Cardiac fibroblast (primary cell): ENCODE data around the gene UBE2V1.

Source experiments
- DNase-seq, 2 donors: peaks; one replicate each; pipeline versions ENCODE4 v3.0.0 to v3.0.0-alpha.2; 2010; ENCODE audit warnings: low read depth in 2 of 2
- H3K4me3 ChIP-seq, 2 donors: replicated peaks in 1 of 2; 1 replicate in 1 of 2; 2 replicates in 1 of 2; pipeline ENCODE4 v1.5.1; 2011; ENCODE audit warnings: low read depth in 2 of 2, low read length in 2 of 2, mild to moderate bottlenecking in 2 of 2, moderate library complexity in 1 of 2
- TF ChIP-seq, protein P1 (sequence below): IDR thresholded peaks from one replicate; pipeline ENCODE4 v1.5.1; 2011; ENCODE audit warnings: low read depth, mild to moderate bottlenecking, low read length, inconsistent platforms

The UBE2V1 gene

DNA sequence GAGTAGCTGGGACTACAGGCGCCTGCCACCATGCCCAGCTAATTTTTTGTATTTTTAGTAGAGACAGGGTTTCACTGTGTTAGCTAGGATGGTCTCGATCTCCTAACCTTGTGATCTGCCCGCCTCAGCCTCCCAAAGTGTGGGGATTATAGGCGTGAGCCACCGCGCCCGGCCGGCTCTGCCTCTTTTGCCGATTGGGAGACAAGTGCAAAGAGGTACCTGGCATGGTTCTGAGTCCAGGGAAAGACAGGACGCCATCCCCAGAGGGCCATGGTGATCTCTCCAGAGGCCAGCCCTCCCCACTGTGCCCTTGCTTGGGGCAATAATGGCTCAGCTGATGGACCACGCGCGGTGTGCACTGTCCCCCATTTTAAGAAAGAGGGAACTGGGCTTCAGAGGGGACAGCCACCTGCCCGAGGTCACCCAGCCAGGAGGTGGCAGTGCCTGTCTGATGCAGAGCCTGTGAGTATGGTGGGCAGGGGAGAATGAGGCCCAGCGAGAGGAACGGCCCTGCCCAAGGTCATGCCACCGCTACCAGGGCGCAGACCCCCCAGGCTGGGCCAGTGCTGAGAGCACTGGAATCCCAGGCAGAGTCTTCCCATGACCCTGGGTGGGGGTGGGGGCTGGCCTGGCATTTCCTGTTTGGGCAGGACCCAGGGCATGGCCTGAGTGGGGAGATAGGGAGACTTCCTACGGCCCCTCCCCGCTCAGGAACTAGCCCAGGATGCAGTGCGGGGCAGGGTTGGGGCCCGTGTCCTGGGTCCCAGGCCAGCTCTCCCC, 69.2 kb downstream of the UBE2V1 start:
- no peak overlapping the region for H3K4me3 ChIP-seq
- DNase-seq = peak in 1 of 2 donors; percentile 32
- TF ChIP-seq, protein P1, sequence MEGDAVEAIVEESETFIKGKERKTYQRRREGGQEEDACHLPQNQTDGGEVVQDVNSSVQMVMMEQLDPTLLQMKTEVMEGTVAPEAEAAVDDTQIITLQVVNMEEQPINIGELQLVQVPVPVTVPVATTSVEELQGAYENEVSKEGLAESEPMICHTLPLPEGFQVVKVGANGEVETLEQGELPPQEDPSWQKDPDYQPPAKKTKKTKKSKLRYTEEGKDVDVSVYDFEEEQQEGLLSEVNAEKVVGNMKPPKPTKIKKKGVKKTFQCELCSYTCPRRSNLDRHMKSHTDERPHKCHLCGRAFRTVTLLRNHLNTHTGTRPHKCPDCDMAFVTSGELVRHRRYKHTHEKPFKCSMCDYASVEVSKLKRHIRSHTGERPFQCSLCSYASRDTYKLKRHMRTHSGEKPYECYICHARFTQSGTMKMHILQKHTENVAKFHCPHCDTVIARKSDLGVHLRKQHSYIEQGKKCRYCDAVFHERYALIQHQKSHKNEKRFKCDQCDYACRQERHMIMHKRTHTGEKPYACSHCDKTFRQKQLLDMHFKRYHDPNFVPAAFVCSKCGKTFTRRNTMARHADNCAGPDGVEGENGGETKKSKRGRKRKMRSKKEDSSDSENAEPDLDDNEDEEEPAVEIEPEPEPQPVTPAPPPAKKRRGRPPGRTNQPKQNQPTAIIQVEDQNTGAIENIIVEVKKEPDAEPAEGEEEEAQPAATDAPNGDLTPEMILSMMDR = no peak

DNA sequence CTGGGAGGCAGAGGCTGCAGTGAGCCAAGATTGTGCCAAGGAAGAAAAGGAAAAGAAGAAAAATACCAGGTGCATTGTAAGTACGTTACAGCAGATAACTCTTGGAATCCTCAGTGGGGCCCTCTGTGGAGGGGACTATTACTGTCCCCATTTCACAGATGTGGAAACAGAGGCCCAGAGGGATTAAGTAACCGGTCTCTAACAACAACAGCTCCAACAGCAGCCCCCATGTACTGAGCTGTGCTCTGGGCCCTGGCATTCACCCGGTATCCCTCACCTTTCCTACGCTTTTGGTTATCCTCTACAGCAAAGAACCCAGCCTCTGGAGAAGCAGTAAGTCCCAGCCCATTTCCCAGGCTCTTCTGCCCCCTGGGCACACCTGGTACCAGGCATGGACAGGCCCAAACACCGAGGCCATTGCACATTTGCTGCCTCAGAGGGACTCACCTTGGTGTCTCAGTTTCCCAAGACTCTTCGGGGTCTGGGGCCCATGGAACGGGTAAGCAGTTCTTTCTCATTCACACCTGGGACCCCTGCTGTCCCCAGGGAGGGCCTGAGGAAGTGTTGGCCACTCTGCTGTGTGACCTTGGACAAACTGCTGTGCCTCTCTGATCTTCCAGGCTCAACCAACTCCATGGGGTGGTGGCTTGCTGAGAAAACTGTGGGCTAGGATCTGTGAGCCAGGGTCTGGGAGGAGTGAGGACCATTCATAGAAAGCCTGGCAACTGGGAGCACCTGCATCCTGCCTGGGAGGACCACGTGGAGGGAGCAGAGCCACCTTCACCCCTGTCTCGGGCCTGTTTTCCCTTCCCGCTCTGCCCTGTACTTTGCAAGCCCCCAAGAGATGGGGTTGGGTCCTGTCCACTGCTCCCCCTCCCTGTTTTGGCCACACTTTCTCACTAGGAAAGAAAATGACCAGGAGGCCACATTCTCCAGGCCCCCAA, 70.3 kb downstream of the UBE2V1 start:
- TF ChIP-seq, protein P1 = no peak
- DNase-seq = no peak
- H3K4me3 ChIP-seq = no peak overlapping the region

DNA sequence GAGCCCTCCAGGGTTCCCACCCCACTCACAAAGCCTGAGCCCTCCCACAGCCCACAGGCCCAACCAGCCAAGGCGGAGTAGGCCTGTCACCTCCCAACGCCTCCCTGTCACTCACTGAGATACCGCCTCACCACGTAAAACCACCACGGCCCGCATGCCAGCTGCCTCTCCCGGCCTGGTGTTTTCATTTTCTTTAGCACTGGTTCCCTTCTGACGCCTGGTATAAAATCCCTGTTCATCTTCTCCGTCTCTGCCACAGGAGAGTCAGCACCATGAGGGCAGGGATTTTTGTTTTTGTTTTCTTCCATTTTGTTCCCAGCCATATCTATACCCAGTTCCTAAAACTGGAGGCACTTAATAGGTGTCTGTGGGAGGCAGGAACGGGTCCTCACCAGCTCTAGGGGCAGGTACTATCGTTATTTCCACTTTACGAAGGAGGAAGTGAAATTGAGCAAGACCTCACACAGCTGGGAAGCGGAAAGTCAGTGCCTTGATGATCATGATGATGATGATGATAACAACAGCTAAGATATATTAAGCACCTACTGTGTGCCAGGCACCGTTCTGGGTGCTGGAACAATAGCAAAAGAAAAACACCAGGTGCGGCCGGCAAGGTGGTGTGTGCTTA, 71.6 kb downstream of the UBE2V1 start:
- H3K4me3 ChIP-seq = no peak overlapping the region
- TF ChIP-seq, protein P1 = no peak
- DNase-seq = no peak

DNA sequence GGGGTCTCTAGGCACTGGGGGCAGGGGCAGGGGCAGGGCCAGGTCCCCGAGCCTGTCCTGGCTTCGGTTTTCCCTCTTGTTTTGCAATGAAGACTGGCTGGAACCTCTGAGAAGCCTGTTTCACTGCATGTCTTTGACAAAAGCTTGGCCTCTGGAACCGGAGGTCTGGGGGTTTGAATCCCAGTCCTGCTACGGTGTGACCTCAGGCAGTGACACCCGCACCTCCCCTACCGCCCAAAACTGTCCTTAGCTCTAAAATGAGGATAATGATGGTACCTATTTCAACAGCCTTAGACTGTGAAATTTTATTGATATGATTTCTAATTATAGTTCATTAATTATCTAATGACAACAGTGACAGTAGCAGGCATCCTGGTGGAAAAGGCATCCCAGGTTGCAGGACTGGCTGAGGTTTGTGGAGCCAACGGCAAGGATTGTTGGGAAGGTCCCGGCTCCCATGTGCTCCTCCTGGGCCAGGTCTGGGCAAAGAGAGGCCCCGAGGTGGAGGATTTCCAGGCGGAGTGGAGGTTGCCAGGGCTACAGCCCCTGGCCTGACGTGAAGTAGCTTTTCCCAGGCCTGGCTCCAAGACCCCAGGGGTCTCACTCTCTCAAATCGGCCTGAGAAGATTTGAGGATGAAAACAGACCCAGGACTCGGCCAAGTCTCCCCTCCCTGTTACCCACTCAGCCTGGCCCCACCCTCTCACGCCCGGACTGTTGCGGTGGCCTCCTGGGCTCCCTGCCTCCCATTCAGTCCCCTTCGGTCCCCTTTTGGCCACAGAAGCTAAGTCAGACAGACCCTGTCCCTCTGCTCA, 72.3 kb downstream of the UBE2V1 start:
- no peak for DNase-seq
- H3K4me3 ChIP-seq = no peak overlapping the region

DNA sequence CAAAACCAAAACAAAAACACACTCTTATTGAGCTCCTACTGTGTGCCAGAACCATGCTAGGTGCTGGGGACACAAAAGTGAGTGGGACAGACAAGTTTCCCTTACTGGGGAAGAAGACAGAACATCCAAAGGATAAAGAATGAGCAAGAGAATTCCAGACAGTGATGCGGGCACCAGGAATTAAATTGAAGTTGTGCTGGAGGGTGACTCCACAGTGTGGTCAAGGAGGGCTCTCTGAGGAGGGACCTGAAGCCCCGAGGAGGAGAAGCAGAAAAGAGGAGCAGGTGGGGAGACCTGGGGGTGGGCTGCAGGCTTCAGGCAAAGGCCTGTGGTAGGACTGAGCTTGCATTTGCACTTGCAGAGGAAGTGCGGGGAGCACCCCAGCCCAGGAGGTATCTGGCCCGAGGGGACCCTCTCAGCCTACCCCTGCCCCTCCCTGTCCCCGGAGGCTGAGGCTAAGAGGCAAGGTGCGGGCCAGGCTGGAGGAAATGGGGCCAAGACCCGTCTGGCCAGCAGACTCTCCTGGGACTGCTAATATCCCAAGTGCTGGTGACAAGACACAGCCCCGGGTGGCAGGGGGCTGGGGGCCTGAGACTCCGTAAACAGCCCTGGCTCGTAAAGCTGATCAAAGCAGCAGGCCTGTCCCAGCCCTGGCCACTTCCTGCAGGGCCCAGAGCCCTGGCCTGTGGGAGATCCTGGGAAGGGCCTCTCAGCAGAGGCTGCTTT, 73.1 kb downstream of the UBE2V1 start:
- TF ChIP-seq, protein P1 = no peak
- DNase-seq = no peak
- H3K4me3 ChIP-seq = no peak overlapping the region

More for the DNA sequence above, 72.3 kb downstream of the UBE2V1 start:
- TF ChIP-seq, protein P1 = no peak
